ENCODE data around the gene CDHR3.

The CDHR3 gene

GRCh38 chr7:106063692-106064091 lies 100.6 kb downstream of the CDHR3 start:
- H3K79me2 ChIP-seq (ENCODE audit: control insufficient read depth, insufficient read depth, low read length, unreplicated experiment), result no peaks in the 10 kb centered on the region
- H2AFZ ChIP-seq (ENCODE audit: low read length, unreplicated experiment), result no peak overlapping the region
- H3K27me3 ChIP-seq (ENCODE audit: insufficient read depth, low read length), result no peaks in the 10 kb centered on the region
- H3K36me3 ChIP-seq (ENCODE audit: insufficient read depth, low read length), result no peaks in the 10 kb centered on the region
- H3K27ac ChIP-seq (ENCODE audit: low read depth, low read length), result no peak overlapping the region
- H3K4me1 ChIP-seq (ENCODE audit: control insufficient read depth, insufficient read depth, low read length, unreplicated experiment), result peaks cover 19% of the 10 kb centered on the region
- H3K4me3 ChIP-seq (ENCODE audit: low read depth, low read length), result no peak overlapping the region

- Histone ChIP-seq H3K4me1 (ENCODE audit: control insufficient read depth, insufficient read depth, low read length, unreplicated experiment) (peaks cover 19% of the 10 kb centered on the region), H3K27me3 (ENCODE audit: insufficient read depth, low read length) (no peaks in the 10 kb centered on the region), H3K27ac (ENCODE audit: low read depth, low read length) (peak overlapping the region; percentile 14; the same call in 1 of the 2 replicates), H3K36me3 (ENCODE audit: insufficient read depth, low read length) (no peaks in the 10 kb centered on the region), H2AFZ (ENCODE audit: low read length, unreplicated experiment) (no peak overlapping the region), H3K79me2 (ENCODE audit: control insufficient read depth, insufficient read depth, low read length, unreplicated experiment) (no peaks in the 10 kb centered on the region), H3K4me3 (ENCODE audit: low read depth, low read length) (no peak overlapping the region)
Observed at GRCh38 chr7:106064316-106064715, 101.3 kb downstream of the CDHR3 start.

- Histone ChIP-seq H3K27me3 (ENCODE audit: insufficient read depth, low read length) (no peaks in the 10 kb centered on the region), H2AFZ (ENCODE audit: low read length, unreplicated experiment) (peak overlapping the region; percentile 88), H3K79me2 (ENCODE audit: control insufficient read depth, insufficient read depth, low read length, unreplicated experiment) (no peaks in the 10 kb centered on the region), H3K27ac (ENCODE audit: low read depth, low read length) (peak overlapping the region; percentile 51), H3K36me3 (ENCODE audit: insufficient read depth, low read length) (no peaks in the 10 kb centered on the region), H3K4me3 (ENCODE audit: low read depth, low read length) (peak overlapping the region; percentile 69), H3K4me1 (ENCODE audit: control insufficient read depth, insufficient read depth, low read length, unreplicated experiment) (peaks cover 19% of the 10 kb centered on the region)
Observed at GRCh38 chr7:106064771-106065574, 101.9 kb downstream of the CDHR3 start.

- Histone ChIP-seq H3K27me3 (ENCODE audit: insufficient read depth, low read length) (no peaks in the 10 kb centered on the region), H3K36me3 (ENCODE audit: insufficient read depth, low read length) (no peaks in the 10 kb centered on the region), H3K79me2 (ENCODE audit: control insufficient read depth, insufficient read depth, low read length, unreplicated experiment) (no peaks in the 10 kb centered on the region), H3K27ac (ENCODE audit: low read depth, low read length) (peak overlapping the region; percentile 51), H3K4me1 (ENCODE audit: control insufficient read depth, insufficient read depth, low read length, unreplicated experiment) (peaks cover 19% of the 10 kb centered on the region), H2AFZ (ENCODE audit: low read length, unreplicated experiment) (peak overlapping the region; percentile 88), H3K4me3 (ENCODE audit: low read depth, low read length) (peak overlapping the region; percentile 69)
Observed at GRCh38 chr7:106065575-106066500, 102.8 kb downstream of the CDHR3 start.

- Histone ChIP-seq H3K27me3 (ENCODE audit: insufficient read depth, low read length) (no peaks in the 10 kb centered on the region), H3K27ac (ENCODE audit: low read depth, low read length) (no peak overlapping the region), H3K79me2 (ENCODE audit: control insufficient read depth, insufficient read depth, low read length, unreplicated experiment) (no peaks in the 10 kb centered on the region), H3K4me3 (ENCODE audit: low read depth, low read length) (no peak overlapping the region), H3K36me3 (ENCODE audit: insufficient read depth, low read length) (no peaks in the 10 kb centered on the region), H3K4me1 (ENCODE audit: control insufficient read depth, insufficient read depth, low read length, unreplicated experiment) (peaks cover 19% of the 10 kb centered on the region), H2AFZ (ENCODE audit: low read length, unreplicated experiment) (no peak overlapping the region)
Observed at GRCh38 chr7:106067678-106068077, 104.6 kb downstream of the CDHR3 start.

- Histone ChIP-seq H2AFZ (ENCODE audit: low read length, unreplicated experiment) (no peak overlapping the region), H3K27ac (ENCODE audit: low read depth, low read length) (no peak overlapping the region), H3K27me3 (ENCODE audit: insufficient read depth, low read length) (no peaks in the 10 kb centered on the region), H3K79me2 (ENCODE audit: control insufficient read depth, insufficient read depth, low read length, unreplicated experiment) (no peaks in the 10 kb centered on the region), H3K4me1 (ENCODE audit: control insufficient read depth, insufficient read depth, low read length, unreplicated experiment) (peaks cover 19% of the 10 kb centered on the region), H3K36me3 (ENCODE audit: insufficient read depth, low read length) (no peaks in the 10 kb centered on the region), H3K4me3 (ENCODE audit: low read depth, low read length) (no peak overlapping the region)
Observed at GRCh38 chr7:106068538-106068961, 105.5 kb downstream of the CDHR3 start.

- Histone ChIP-seq H3K27ac (ENCODE audit: low read depth, low read length) (no peak overlapping the region), H3K36me3 (ENCODE audit: insufficient read depth, low read length) (no peaks in the 10 kb centered on the region), H3K4me3 (ENCODE audit: low read depth, low read length) (no peak overlapping the region), H2AFZ (ENCODE audit: low read length, unreplicated experiment) (no peak overlapping the region), H3K27me3 (ENCODE audit: insufficient read depth, low read length) (no peaks in the 10 kb centered on the region), H3K79me2 (ENCODE audit: control insufficient read depth, insufficient read depth, low read length, unreplicated experiment) (no peaks in the 10 kb centered on the region), H3K4me1 (ENCODE audit: control insufficient read depth, insufficient read depth, low read length, unreplicated experiment) (peaks cover 19% of the 10 kb centered on the region)
Observed at GRCh38 chr7:106068986-106069385, 105.9 kb downstream of the CDHR3 start.

- Histone ChIP-seq H3K4me3 (ENCODE audit: low read depth, low read length) (no peak overlapping the region), H2AFZ (ENCODE audit: low read length, unreplicated experiment) (no peak overlapping the region), H3K27ac (ENCODE audit: low read depth, low read length) (no peak overlapping the region), H3K36me3 (ENCODE audit: insufficient read depth, low read length) (no peaks in the 10 kb centered on the region), H3K27me3 (ENCODE audit: insufficient read depth, low read length) (no peaks in the 10 kb centered on the region), H3K4me1 (ENCODE audit: control insufficient read depth, insufficient read depth, low read length, unreplicated experiment) (peaks cover 15% of the 10 kb centered on the region), H3K79me2 (ENCODE audit: control insufficient read depth, insufficient read depth, low read length, unreplicated experiment) (no peaks in the 10 kb centered on the region)
Observed at GRCh38 chr7:106069471-106070200, 106.6 kb downstream of the CDHR3 start.

GRCh38 chr7:106070201-106070551 lies 107.1 kb downstream of the CDHR3 start:
- H3K4me1 ChIP-seq (ENCODE audit: control insufficient read depth, insufficient read depth, low read length, unreplicated experiment), result peaks cover 12% of the 10 kb centered on the region
- no peak overlapping the region for H2AFZ ChIP-seq (ENCODE audit: low read length, unreplicated experiment)
- no peak overlapping the region for H3K4me3 ChIP-seq (ENCODE audit: low read depth, low read length)
- H3K27me3 ChIP-seq (ENCODE audit: insufficient read depth, low read length), result no peaks in the 10 kb centered on the region
- no peaks in the 10 kb centered on the region for H3K36me3 ChIP-seq (ENCODE audit: insufficient read depth, low read length)
- H3K79me2 ChIP-seq (ENCODE audit: control insufficient read depth, insufficient read depth, low read length, unreplicated experiment), result no peaks in the 10 kb centered on the region
- no peak overlapping the region for H3K27ac ChIP-seq (ENCODE audit: low read depth, low read length)

GRCh38 chr7:106070567-106071254 lies 107.6 kb downstream of the CDHR3 start:
- Histone ChIP-seq H3K4me1 (ENCODE audit: control insufficient read depth, insufficient read depth, low read length, unreplicated experiment) (peaks cover 7% of the 10 kb centered on the region), H3K36me3 (ENCODE audit: insufficient read depth, low read length) (no peaks in the 10 kb centered on the region), H3K27ac (ENCODE audit: low read depth, low read length) (no peak overlapping the region), H3K4me3 (ENCODE audit: low read depth, low read length) (no peak overlapping the region), H2AFZ (ENCODE audit: low read length, unreplicated experiment) (no peak overlapping the region), H3K79me2 (ENCODE audit: control insufficient read depth, insufficient read depth, low read length, unreplicated experiment) (no peaks in the 10 kb centered on the region), H3K27me3 (ENCODE audit: insufficient read depth, low read length) (no peaks in the 10 kb centered on the region)
